ENCODE measurements around the gene GDF2. TPM values are rescaled to one million over a fixed set of nuclear protein-coding genes. Genes with fewer than 3 reads are reported as not detected.

GDF2 gene
- under 1 TPM in 3 of 8 experiments, not detected in 5; 0.08 to 0.52 (median 0.21) TPM for total RNA-seq

GRCh38 chr10:47322300-47323061 is at the start of gene GDF2:
GDF2 (plus strand) TSS chr10:47322454; CDS start chr10:47322669, 215 bp downstream.
- 79 to 100% (median 89%) methylated on average over 2 to 16 of the region's 35 CpGs; no CpG with 5 or more reads in 5 of the 10 experiments for WGBS, 10 experiments
- Histone ChIP-seq H3K4me3 (no peak within 1 kb of the TSS), H3K27ac (no peak within 1 kb of the TSS), H3K4me1 (replicated peaks in 1 of 2) (peaks cover 0 to 14% of the 10 kb centered on the region in 2 donors)
- ATAC-seq (replicated peaks in 6 of 8): no peak
- in situ Hi-C loops (cut with MboI; ENCODE audit: low pct_unique_long_range_greater_than_20kb in 2 of 9, low sequenced_read_pairs in 9 of 9, unreplicated experiment in 9 of 9): loop anchor here in 2 of 9 experiments (25.0 kb wide), 1 partner anchor 285 kb away; no protein-coding TSS in a partner anchor

- in situ Hi-C loops (cut with MboI; ENCODE audit: low pct_unique_long_range_greater_than_20kb in 2 of 9, low sequenced_read_pairs in 9 of 9, unreplicated experiment in 9 of 9): no loop called here
- Histone ChIP-seq H3K4me1 (replicated peaks in 1 of 2) (no peaks in the 10 kb centered on the region), H3K4me3 (no peak overlapping the region), H3K27ac (no peak overlapping the region)
- ATAC-seq (replicated peaks in 6 of 8): no peak
- 0 to 73% (median 59%) methylated on average over 1 to 2 of the region's 2 CpGs; no CpG with 5 or more reads in 6 of the 10 experiments for WGBS, 10 experiments
Observed at GRCh38 chr10:47276071-47276470, 46.2 kb upstream of the GDF2 start.

GRCh38 chr10:47276576-47277351 is 45.5 kb upstream of the GDF2 start:
- Histone ChIP-seq H3K4me1 (replicated peaks in 1 of 2) (no peaks in the 10 kb centered on the region), H3K4me3 (no peak overlapping the region), H3K27ac (no peak overlapping the region)
- 45 to 88% (median 70%) methylated on average over 2 to 8 of the region's 11 CpGs; no CpG with 5 or more reads in 2 of the 10 experiments for WGBS, 10 experiments
- in situ Hi-C loops (cut with MboI; ENCODE audit: low pct_unique_long_range_greater_than_20kb in 2 of 9, low sequenced_read_pairs in 9 of 9, unreplicated experiment in 9 of 9): no loop called here
- ATAC-seq (replicated peaks in 6 of 8): no peak

GRCh38 chr10:47277352-47278151 is 44.7 kb upstream of the GDF2 start:
- WGBS, 10 experiments: 10 to 100% (median 60%) methylated on average over 1 to 3 of the region's 7 CpGs; no CpG with 5 or more reads in 3 of the 10 experiments
- ATAC-seq (replicated peaks in 6 of 8): no peak
- no peak overlapping the region for H3K4me3 ChIP-seq
- H3K27ac ChIP-seq: no peak overlapping the region
- no peaks in the 10 kb centered on the region for H3K4me1 ChIP-seq (replicated peaks in 1 of 2)
- in situ Hi-C loops (cut with MboI; ENCODE audit: low pct_unique_long_range_greater_than_20kb in 2 of 9, low sequenced_read_pairs in 9 of 9, unreplicated experiment in 9 of 9): no loop called here

- H3K4me1 ChIP-seq (replicated peaks in 1 of 2): no peaks in the 10 kb centered on the region
- 43 to 100% (median 76%) methylated on average over 1 to 6 of the region's 15 CpGs; no CpG with 5 or more reads in 6 of the 10 experiments for WGBS, 10 experiments
- in situ Hi-C loops (cut with MboI; ENCODE audit: low pct_unique_long_range_greater_than_20kb in 2 of 9, low sequenced_read_pairs in 9 of 9, unreplicated experiment in 9 of 9): no loop called here
- no peak overlapping the region for H3K4me3 ChIP-seq
- no peak overlapping the region for H3K27ac ChIP-seq
- ATAC-seq (replicated peaks in 6 of 8): no peak
Observed at GRCh38 chr10:47278152-47278473, 44.1 kb upstream of the GDF2 start.

GRCh38 chr10:47278720-47279119 is 43.5 kb upstream of the GDF2 start:
- Histone ChIP-seq H3K27ac (no peak overlapping the region), H3K4me1 (replicated peaks in 1 of 2) (no peaks in the 10 kb centered on the region), H3K4me3 (no peak overlapping the region)
- ATAC-seq (replicated peaks in 6 of 8): no peak
- in situ Hi-C loops (cut with MboI; ENCODE audit: low pct_unique_long_range_greater_than_20kb in 2 of 9, low sequenced_read_pairs in 9 of 9, unreplicated experiment in 9 of 9): no loop called here
- WGBS, 10 experiments: 21 to 92% (median 83%) methylated on average over 1 to 3 of the region's 3 CpGs; no CpG with 5 or more reads in 5 of the 10 experiments

- no peak for ATAC-seq (replicated peaks in 6 of 8)
- H3K27ac ChIP-seq: no peak overlapping the region
- no peaks in the 10 kb centered on the region for H3K4me1 ChIP-seq (replicated peaks in 1 of 2)
- no peak overlapping the region for H3K4me3 ChIP-seq
- in situ Hi-C loops (cut with MboI; ENCODE audit: low pct_unique_long_range_greater_than_20kb in 2 of 9, low sequenced_read_pairs in 9 of 9, unreplicated experiment in 9 of 9): no loop called here
- WGBS, 10 experiments: 20 to 70% methylated on average over 1 to 2 of the region's 2 CpGs; no CpG with 5 or more reads in 8 of the 10 experiments
Observed at GRCh38 chr10:47279276-47279675, 43.0 kb upstream of the GDF2 start.

- in situ Hi-C loops (cut with MboI; ENCODE audit: low pct_unique_long_range_greater_than_20kb in 2 of 9, low sequenced_read_pairs in 9 of 9, unreplicated experiment in 9 of 9): no loop called here
Observed at GRCh38 chr10:47282005-47282656, 40.1 kb upstream of the GDF2 start.

GRCh38 chr10:47282657-47283018 is 39.6 kb upstream of the GDF2 start:
- H3K4me1 ChIP-seq (replicated peaks in 1 of 2): no peaks in the 10 kb centered on the region
- ATAC-seq (replicated peaks in 6 of 8): no peak
- WGBS, 10 experiments: 27 to 83% (median 71%) methylated on average over 2 to 5 of the region's 6 CpGs; no CpG with 5 or more reads in 5 of the 10 experiments

More at GRCh38 chr10:47282005-47282656, 40.1 kb upstream of the GDF2 start:
- H3K27ac ChIP-seq: no peak overlapping the region
- 0 to 100% (median 22%) methylated on average over 1 to 4 of the region's 6 CpGs; no CpG with 5 or more reads in 5 of the 10 experiments for WGBS, 10 experiments
- ATAC-seq (replicated peaks in 6 of 8): no peak
- no peaks in the 10 kb centered on the region for H3K4me1 ChIP-seq (replicated peaks in 1 of 2)
- no peak overlapping the region for H3K4me3 ChIP-seq

GRCh38 chr10:47283101-47283630 is 39.1 kb upstream of the GDF2 start:
- 0 to 100% (median 44%) methylated on average over 1 to 8 of the region's 9 CpGs; no CpG with 5 or more reads in 2 of the 10 experiments for WGBS, 10 experiments
- no peak for ATAC-seq (replicated peaks in 6 of 8)
- H3K4me1 ChIP-seq (replicated peaks in 1 of 2): no peaks in the 10 kb centered on the region
- in situ Hi-C loops (cut with MboI; ENCODE audit: low pct_unique_long_range_greater_than_20kb in 2 of 9, low sequenced_read_pairs in 9 of 9, unreplicated experiment in 9 of 9): no loop called here
- no peak overlapping the region for H3K27ac ChIP-seq
- H3K4me3 ChIP-seq: no peak overlapping the region

More at GRCh38 chr10:47282657-47283018, 39.6 kb upstream of the GDF2 start:
- Histone ChIP-seq H3K27ac (no peak overlapping the region), H3K4me3 (no peak overlapping the region)
- in situ Hi-C loops (cut with MboI; ENCODE audit: low pct_unique_long_range_greater_than_20kb in 2 of 9, low sequenced_read_pairs in 9 of 9, unreplicated experiment in 9 of 9): no loop called here

GRCh38 chr10:47283848-47284247 is 38.4 kb upstream of the GDF2 start:
- no peak for ATAC-seq (replicated peaks in 6 of 8)
- H3K27ac ChIP-seq: no peak overlapping the region
- no peak overlapping the region for H3K4me3 ChIP-seq
- in situ Hi-C loops (cut with MboI; ENCODE audit: low pct_unique_long_range_greater_than_20kb in 2 of 9, low sequenced_read_pairs in 9 of 9, unreplicated experiment in 9 of 9): no loop called here
- no peaks in the 10 kb centered on the region for H3K4me1 ChIP-seq (replicated peaks in 1 of 2)

- WGBS, 10 experiments: 0 to 60% (median 32%) methylated on average over 1 to 7 of the region's 8 CpGs; no CpG with 5 or more reads in 2 of the 10 experiments
- in situ Hi-C loops (cut with MboI; ENCODE audit: low pct_unique_long_range_greater_than_20kb in 2 of 9, low sequenced_read_pairs in 9 of 9, unreplicated experiment in 9 of 9): no loop called here
- H3K27ac ChIP-seq: no peak overlapping the region
- no peak for ATAC-seq (replicated peaks in 6 of 8)
- H3K4me1 ChIP-seq (replicated peaks in 1 of 2): no peaks in the 10 kb centered on the region
- no peak overlapping the region for H3K4me3 ChIP-seq
Observed at GRCh38 chr10:47285381-47286115, 36.7 kb upstream of the GDF2 start.
